Erythroblast (primary cell): ENCODE data around the gene CAPS.

Experiments used
- GATA1 ChIP-seq: IDR thresholded peaks from 2 replicates; pipeline ENCODE4 v1.6.1; 2011; ENCODE audit warnings: low read depth, mild to moderate bottlenecking, control low read depth, low read length, moderate library complexity
- POLR2A ChIP-seq: IDR thresholded peaks from 2 replicates; pipeline ENCODE4 v1.6.1; 2011; ENCODE audit warnings: mild to moderate bottlenecking, low read length

DNA sequence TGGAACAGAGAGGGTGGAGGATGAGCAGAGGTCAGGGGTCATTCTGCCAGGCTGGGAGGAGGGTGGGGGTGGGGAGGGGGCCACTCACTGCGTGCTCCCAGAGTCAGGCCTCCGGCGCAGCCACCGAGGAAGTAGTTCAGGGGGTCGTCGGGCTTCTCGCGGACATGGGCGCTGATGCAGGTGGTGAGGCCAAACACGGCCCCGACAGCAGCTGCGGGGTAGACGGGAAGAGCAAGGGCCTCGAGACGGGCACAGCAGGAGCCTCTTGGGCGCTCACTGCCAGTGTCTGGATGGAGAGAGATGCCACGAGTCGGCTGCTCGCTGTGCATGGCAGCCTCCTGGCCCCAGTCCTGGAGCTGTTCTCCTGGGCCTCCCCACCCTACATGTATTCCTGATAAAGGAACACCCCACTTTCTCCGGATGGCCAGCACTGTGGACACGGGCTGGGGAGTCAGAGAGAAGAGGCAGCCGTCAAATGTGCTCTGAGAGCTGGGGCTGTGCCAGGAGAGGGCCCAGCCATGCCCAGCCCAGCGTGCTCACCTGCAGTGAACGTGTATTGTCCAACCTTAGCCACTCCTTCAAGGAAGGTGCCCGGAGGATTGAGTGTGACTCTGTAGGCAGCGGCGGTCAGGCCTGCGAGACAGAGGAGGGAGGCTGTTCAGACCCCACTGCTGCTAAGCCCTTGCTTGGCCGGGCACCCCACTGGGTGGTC lies 17.5 kb upstream of the CAPS start:
- TF ChIP-seq POLR2A (no peak), GATA1 (no peak)
